PC-3 (cell line): Measurements from ENCODE around the gene FUT4. TPM values are rescaled to one million over a fixed set of nuclear protein-coding genes. Genes with fewer than 3 reads are reported as not detected.
"Not testable (repeated sequence)": the region's sequence is repeated elsewhere in the genome, so short reads cannot be mapped to it uniquely, and the experiment has no call there.

Experiments used
- ATAC-seq: fragments of 200-7000 bp; cut with Tn5 transposase; 2 replicates; pipeline ENCODE4 v1.9.1; 2020; ENCODE audit warnings: mild to moderate bottlenecking, moderate library complexity
- BruUV-seq: library from RNA; stranded (reverse); fragments of 400-500 nt; replicated peaks from 2 replicates; lab custom pipeline; 2021; lab: Mats Ljungman, UMichigan
- CTCF ChIA-PET: fragments of 300-600 bp; sonication (Branson Sonifier 250); formaldehyde crosslinking; loops from one replicate; lab custom pipeline; 2022; ENCODE audit warnings: antibody characterized with exemption; lab: Charles Lee
- POLR2A ChIA-PET: fragments of 300-600 bp; sonication (Branson Sonifier 250); formaldehyde crosslinking; loops from one replicate; lab custom pipeline; 2022; ENCODE audit warnings: antibody characterized with exemption; ENCODE audit not compliant: unreplicated experiment; lab: Charles Lee
- DNase-seq: peaks from one replicate; pipeline ENCODE4 v3.0.0-alpha.2; 2015
- H2AFZ ChIP-seq: fragments of 300-600 bp; sonication (generic); 2 replicates; pipeline ENCODE4 v1.6.0; 2016; ENCODE audit warnings: antibody characterized with exemption, low read length
- H3F3A ChIP-seq: fragments of 300-600 bp; sonication (generic); one replicate; pipeline ENCODE4 v1.6.0; 2017; ENCODE audit warnings: antibody characterized with exemption, low read length, control low read depth, mild to moderate bottlenecking; ENCODE audit not compliant: unreplicated experiment
- H3K27ac ChIP-seq: fragments of 300-600 bp; sonication (generic); 2 replicates; pipeline ENCODE4 v1.5.1; 2016; ENCODE audit warnings: mild to moderate bottlenecking, low read length
- H3K27me3 ChIP-seq: fragments of 300-600 bp; sonication (generic); 2 replicates; pipeline ENCODE4 v1.6.1; 2016; ENCODE audit warnings: low read length, mixed read lengths
- H3K36me3 ChIP-seq: fragments of 300-600 bp; sonication (generic); 2 replicates; pipeline ENCODE4 v1.6.1; 2016; ENCODE audit warnings: low read depth, mixed run types, low read length, mixed read lengths
- H3K4me1 ChIP-seq: fragments of 300-600 bp; sonication (generic); 2 replicates; pipeline ENCODE4 v1.5.1; 2016; ENCODE audit warnings: low read length; ENCODE audit not compliant: insufficient read depth
- H3K4me2 ChIP-seq: fragments of 300-600 bp; sonication (generic); 2 replicates; pipeline ENCODE4 v1.6.0; 2016; ENCODE audit warnings: low read length
- H3K4me3 ChIP-seq: fragments of 300-600 bp; sonication (generic); 2 replicates; pipeline ENCODE4 v1.5.1; 2016; ENCODE audit warnings: mild to moderate bottlenecking, low read length, mixed read lengths
- H3K79me2 ChIP-seq: fragments of 300-600 bp; sonication (generic); 2 replicates; pipeline ENCODE4 v1.6.1; 2017; ENCODE audit warnings: low read length, mixed read lengths
- H3K9ac ChIP-seq: fragments of 300-600 bp; sonication (generic); 2 replicates; pipeline ENCODE4 v1.6.0; 2016; ENCODE audit warnings: mild to moderate bottlenecking, low read length
- H3K9me2 ChIP-seq: fragments of 300-600 bp; sonication (generic); replicated peaks from 2 replicates; pipeline ENCODE4 v1.6.1; 2016; ENCODE audit warnings: mixed run types, low read length, mixed read lengths
- H3K9me3 ChIP-seq: fragments of 300-600 bp; sonication (generic); 2 replicates; pipeline ENCODE4 v1.6.1; 2016; ENCODE audit warnings: low read length, mixed read lengths
- H4K20me1 ChIP-seq: fragments of 300-600 bp; sonication (generic); 2 replicates; pipeline ENCODE4 v1.6.1; 2016; ENCODE audit warnings: low read length, mixed read lengths
- CTCF ChIP-seq: fragments of 300-600 bp; sonication (generic); conservative IDR thresholded peaks from 2 replicates; pipeline ENCODE4 v1.5.1; 2017; ENCODE audit warnings: antibody characterized with exemption, low read depth, mild to moderate bottlenecking, low read length
- EZH2 ChIP-seq: fragments of 300-600 bp; sonication (generic); IDR thresholded peaks from one replicate; pipeline ENCODE4 v1.6.1; 2017; ENCODE audit warnings: antibody characterized with exemption, mild to moderate bottlenecking, low read length; ENCODE audit not compliant: unreplicated experiment
- EZH2phosphoT487 ChIP-seq: fragments of 300-600 bp; sonication (generic); IDR thresholded peaks from 2 replicates; pipeline ENCODE4 v1.6.1; 2018; ENCODE audit warnings: mild to moderate bottlenecking, antibody characterized with exemption, low read length, borderline replicate concordance
- intact Hi-C: fragments of 100-400 bp; cut with micrococcal nuclease; formaldehyde crosslinking; loops from 2 replicates; pipeline ENCODE4 v1.9.0; 2023
- total RNA-seq: library from RNA; depleted of rRNA; stranded (reverse); fragments of >200 nt; gene quantifications from 2 replicates; pipeline ENCODE4 v1.2.3, GENCODE V29; 2014

The FUT4 gene
- total RNA-seq, 1 experiment from 2014 or later: 2.8 TPM

- Histone ChIP-seq H4K20me1 (no peaks in the 10 kb centered on the region), H3K4me3 (no peak overlapping the region), H3F3A (no peaks in the 10 kb centered on the region), H2AFZ (no peak overlapping the region), H3K27ac (no peak overlapping the region), H3K9me2 (no peaks in the 10 kb centered on the region), H3K79me2 (peaks cover 3% of the 10 kb centered on the region), H3K4me1 (peaks cover 4% of the 10 kb centered on the region), H3K36me3 (peaks cover 11% of the 10 kb centered on the region; the same call in 1 of the 2 replicates), H3K4me2 (no peak overlapping the region), H3K9ac (no peak overlapping the region), H3K27me3 (no peaks in the 10 kb centered on the region), H3K9me3 (no peaks in the 10 kb centered on the region)
- intact Hi-C loops: loop anchor here (10.0 kb wide), 1 partner anchor 205 kb away; no protein-coding TSS in a partner anchor
- TF ChIP-seq EZH2: no peak
- TF ChIP-seq EZH2phosphoT487: no peak
- TF ChIP-seq CTCF: no peak
- POLR2A ChIA-PET: no interaction called here
- CTCF ChIA-PET: interaction anchor here (0.6 kb wide), 1 partner anchor 1462 kb away, joined by 4 read pairs; no protein-coding TSS in a partner anchor
- no peak for DNase-seq
- ATAC-seq: no peak
- BruUV-seq: no TSS peak
These were observed 43.5 kb upstream of the FUT4 start for GRCh38 chr11:94500181-94500580.

GRCh38 chr11:94501522-94501921, 42.2 kb upstream of the FUT4 start:
- Histone ChIP-seq H3K36me3 (peaks cover 11% of the 10 kb centered on the region; the same call in 1 of the 2 replicates), H3K9ac (no peak overlapping the region), H3K4me3 (no peak overlapping the region), H2AFZ (no peak overlapping the region), H3K27ac (no peak overlapping the region), H3K9me2 (no peaks in the 10 kb centered on the region), H3K4me1 (no peaks in the 10 kb centered on the region), H3K9me3 (no peaks in the 10 kb centered on the region), H3K4me2 (no peak overlapping the region), H3K79me2 (no peaks in the 10 kb centered on the region), H3F3A (no peaks in the 10 kb centered on the region), H3K27me3 (no peaks in the 10 kb centered on the region), H4K20me1 (no peaks in the 10 kb centered on the region)
- no peak for TF ChIP-seq EZH2phosphoT487
- ChIA-PET CTCF (interaction anchor here (0.8 kb wide), 1 partner anchor 606 kb away, joined by 6 read pairs; no protein-coding TSS in a partner anchor), POLR2A (no interaction called here)
- BruUV-seq: no TSS peak
- no peak for ATAC-seq
- peak; percentile 15 for DNase-seq
- intact Hi-C loops: loop anchor here (10.0 kb wide), 1 partner anchor 207 kb away; no protein-coding TSS in a partner anchor

GRCh38 chr11:94504689-94505293, 38.9 kb upstream of the FUT4 start:
- Histone ChIP-seq H3K4me1 (no peaks in the 10 kb centered on the region; the same call in 1 of the 2 replicates), H4K20me1 (no peaks in the 10 kb centered on the region), H3K9me3 (no peaks in the 10 kb centered on the region), H2AFZ (no peak overlapping the region), H3F3A (no peaks in the 10 kb centered on the region), H3K36me3 (no peaks in the 10 kb centered on the region), H3K27ac (no peak overlapping the region), H3K79me2 (no peaks in the 10 kb centered on the region), H3K9ac (no peak overlapping the region), H3K27me3 (no peaks in the 10 kb centered on the region), H3K4me2 (no peak overlapping the region), H3K9me2 (no peaks in the 10 kb centered on the region), H3K4me3 (no peak overlapping the region)
- CTCF ChIA-PET: interaction anchor here (0.6 to 1.0 kb wide), 3 partner anchors 32 to 609 kb away, joined by 3 to 13 read pairs (median 3); no protein-coding TSS in a partner anchor
- ATAC-seq (peak; percentile 62), DNase-seq (peak; percentile 90)
- BruUV-seq: no TSS peak
- POLR2A ChIA-PET: no interaction called here
- TF ChIP-seq CTCF (peak; percentile 86), EZH2phosphoT487 (no peak)
- intact Hi-C loops: loop anchor here (1.0 to 10.0 kb wide), 5 partner anchors 87 to 609 kb away; no protein-coding TSS in a partner anchor

- H3K4me3 ChIP-seq, H3K9me3 ChIP-seq, H3K79me2 ChIP-seq, H3K9me2 ChIP-seq, H3F3A ChIP-seq, H3K4me2 ChIP-seq, H3K27ac ChIP-seq, H3K4me1 ChIP-seq, H4K20me1 ChIP-seq, ATAC-seq, H3K27me3 ChIP-seq, POLR2A ChIA-PET, H3K9ac ChIP-seq, H3K36me3 ChIP-seq, DNase-seq, BruUV-seq, H2AFZ ChIP-seq: not testable (repeated sequence)
- CTCF ChIA-PET: interaction anchor here (1.4 kb wide), 1 partner anchor 611 kb away, joined by 4 read pairs; no protein-coding TSS in a partner anchor
- intact Hi-C loops: loop anchor here (10.0 kb wide), 1 partner anchor 212 kb away; no protein-coding TSS in a partner anchor
These were observed 37.2 kb upstream of the FUT4 start for GRCh38 chr11:94506513-94506912.
